Left lung (tissue), 10 donors: ENCODE data around the gene NLRP12. TPM values are rescaled to one million over a fixed set of nuclear protein-coding genes. Genes with fewer than 3 reads are reported as not detected.

ENCODE experiments used
- ATAC-seq: fragments of 200-7000 bp; cut with Tn5 transposase; one replicate; pipeline ENCODE4 v1.9.1; 2020; ENCODE audit warnings: moderate library complexity
- DNase-seq, 4 donors: peaks; one replicate each; pipeline ENCODE4 v3.0.0-alpha.2; 2013 to 2020
- H3K27ac ChIP-seq, 2 donors: fragments of 200-600 bp; sonication (generic) in 1 of 2; one replicate each; pipeline versions ENCODE4 v1.5.0 to v1.8.0; 2020 to 2021
- H3K27me3 ChIP-seq, 2 donors: fragments of 200-600 bp; sonication (generic) in 1 of 2; one replicate each; pipeline versions ENCODE4 v1.5.0 to v1.8.0; 2020 to 2021
- H3K36me3 ChIP-seq, 2 donors: fragments of 200-600 bp; sonication (generic) in 1 of 2; one replicate each; pipeline versions ENCODE4 v1.5.0 to v1.8.0; 2020 to 2021
- H3K4me1 ChIP-seq, 2 donors: fragments of 200-600 bp; one replicate each; pipeline ENCODE4 v1.8.0; 2021
- H3K4me3 ChIP-seq, 2 donors: fragments of 200-600 bp; sonication (generic) in 1 of 2; one replicate each; pipeline versions ENCODE4 v1.5.0 to v1.8.0; 2020 to 2021; ENCODE audit warnings: mild to moderate bottlenecking in 1 of 2
- H3K9me3 ChIP-seq, 2 donors: fragments of 200-600 bp; sonication (generic) in 1 of 2; one replicate each; pipeline versions ENCODE4 v1.5.0 to v1.8.0; 2020 to 2021
- CTCF ChIP-seq, 2 donors: fragments of 200-600 bp; sonication (generic) in 1 of 2; IDR thresholded peaks; one replicate each; pipeline versions ENCODE4 v1.5.0 to v1.8.0; 2021; ENCODE audit warnings: antibody characterized with exemption in 2 of 2
- intact Hi-C, 2 donors: fragments of 100-400 bp; cut with DNase I; formaldehyde crosslinking; loops; one replicate each; pipeline versions ENCODE4 v1.11.2 to v1.14.2; 2022
- polyA plus RNA-seq, 6 donors: library from polyadenylated mRNA; unstranded; fragments of 120-200 nt; gene quantifications; one replicate each; pipeline ENCODE4 v1.2.1, GENCODE V29; 2013; ENCODE audit not compliant: insufficient read length in 6 of 6
- total RNA-seq, 2 donors: library from RNA; stranded (reverse); fragmentation: NEBNext Ultra II Directional; extraction: Animal tissue kit (Norgen Biotek cat#: 25700); gene quantifications; one replicate each; pipeline ENCODE4 v1.2.1, GENCODE V29; 2021
- donor health status: DM: no; HTN: yes; CAD: no.
- donor health status: DM: no; HTN: no; CAD: no.

The NLRP12 gene
- total and polyA plus RNA-seq, 8 donors: 0.28 to 12.2 (median 0.54) TPM

- Histone ChIP-seq H3K4me3 (peak overlapping the region; percentile 21 to 83), H3K36me3 (no peaks in the 10 kb centered on the region), H3K27ac (peak overlapping the region; percentile 89 to 95), H3K27me3 (no peaks in the 10 kb centered on the region), H3K4me1 (peaks cover 3 to 40% of the 10 kb centered on the region in 2 donors), H3K9me3 (no peaks in the 10 kb centered on the region)
- intact Hi-C loops: no loop called here
- DNase-seq (peak; percentile 74 to 96 (median 84)), ATAC-seq (peak; percentile 37)
- TF ChIP-seq CTCF (IDR thresholded peaks at IDR 0.05): no peak
These were observed 42.1 kb upstream of the NLRP12 start for GRCh38 chr19:53865918-53866864.

- TF ChIP-seq CTCF (IDR thresholded peaks at IDR 0.05): no peak
- peak overlapping the region; percentile 89 to 95 for H3K27ac ChIP-seq
These were observed 41.4 kb upstream of the NLRP12 start for GRCh38 chr19:53865523-53865917.

GRCh38 chr19:53864308-53864836 lies 40.3 kb upstream of the NLRP12 start:
- intact Hi-C loops: no loop called here
- Histone ChIP-seq H3K36me3 (no peaks in the 10 kb centered on the region), H3K27ac (no peak overlapping the region), H3K4me1 (peaks cover 0 to 30% of the 10 kb centered on the region in 2 donors), H3K4me3 (no peak overlapping the region), H3K9me3 (no peaks in the 10 kb centered on the region), H3K27me3 (no peaks in the 10 kb centered on the region)
- TF ChIP-seq CTCF (IDR thresholded peaks at IDR 0.05): no peak
- DNase-seq (no peak), ATAC-seq (no peak)

More at GRCh38 chr19:53865523-53865917, 41.4 kb upstream of the NLRP12 start:
- Histone ChIP-seq H3K27me3 (no peaks in the 10 kb centered on the region), H3K9me3 (no peaks in the 10 kb centered on the region), H3K4me1 (peaks cover 0 to 34% of the 10 kb centered on the region in 2 donors), H3K4me3 (peak overlapping the region in 1 of 2 donors; percentile 83), H3K36me3 (no peaks in the 10 kb centered on the region)
- intact Hi-C loops: no loop called here
- DNase-seq (no peak), ATAC-seq (no peak)

- peaks cover 2 to 38% of the 10 kb centered on the region in 2 donors for H3K4me1 ChIP-seq
- intact Hi-C loops: no loop called here
These were observed 29.6 kb upstream of the NLRP12 start for GRCh38 chr19:53853707-53854106.

More at GRCh38 chr19:53853707-53854106, 29.6 kb upstream of the NLRP12 start:
- DNase-seq: no peak
- Histone ChIP-seq H3K9me3 (no peaks in the 10 kb centered on the region), H3K4me3 (no peak overlapping the region), H3K36me3 (no peaks in the 10 kb centered on the region), H3K27ac (no peak overlapping the region), H3K27me3 (peaks cover 0 to 4% of the 10 kb centered on the region in 2 donors)
- no peak for TF ChIP-seq CTCF (IDR thresholded peaks at IDR 0.05)
- ATAC-seq: no peak
